Neural progenitor cell (in vitro differentiated cells): ENCODE data around the gene SIRT7. TPM values are rescaled to one million over a fixed set of nuclear protein-coding genes. Genes with fewer than 3 reads are reported as not detected.
A peak's percentile ranks its signal among the peaks of the same experiment; 100 is the strongest.
"Not testable (repeated sequence)": the region's sequence is repeated elsewhere in the genome, so short reads cannot be mapped to it uniquely, and the experiment has no call there.

Source experiments
- DNase-seq: peaks from one replicate; pipeline ENCODE4 v3.0.0-alpha.2; 2016; ENCODE audit warnings: low spot score
- H2AFZ ChIP-seq: fragments of 200-600 bp; sonication (generic); replicated peaks from 2 replicates; pipeline ENCODE4 v1.6.1; 2016; ENCODE audit warnings: antibody characterized with exemption
- H3F3A ChIP-seq: fragments of 200-600 bp; sonication (generic); 2 replicates; pipeline ENCODE4 v1.6.1; 2016; ENCODE audit warnings: antibody characterized with exemption, low read depth
- H3K27ac ChIP-seq: fragments of 200-600 bp; sonication (generic); 2 replicates; pipeline ENCODE4 v1.5.1; 2016; ENCODE audit warnings: mild to moderate bottlenecking
- H3K27me3 ChIP-seq: fragments of 200-600 bp; sonication (generic); 2 replicates; pipeline ENCODE4 v1.6.1; 2016; ENCODE audit warnings: mild to moderate bottlenecking, moderate library complexity
- H3K36me3 ChIP-seq: fragments of 200-600 bp; sonication (generic); 2 replicates; pipeline ENCODE4 v1.5.1; 2016
- H3K4me1 ChIP-seq: fragments of 200-600 bp; sonication (generic); 2 replicates; pipeline ENCODE4 v1.6.1; 2016; ENCODE audit warnings: mixed run types
- H3K4me2 ChIP-seq: fragments of 200-600 bp; sonication (generic); 2 replicates; pipeline ENCODE4 v1.6.1; 2016
- H3K4me3 ChIP-seq: fragments of 200-600 bp; sonication (generic); 2 replicates; pipeline ENCODE4 v1.5.1; 2016
- H3K79me2 ChIP-seq: fragments of 200-600 bp; sonication (generic); 2 replicates; pipeline ENCODE4 v1.6.1; 2016; ENCODE audit warnings: low read depth
- H3K9ac ChIP-seq: fragments of 200-600 bp; sonication (generic); 2 replicates; pipeline ENCODE4 v1.6.1; 2016
- H3K9me3 ChIP-seq: fragments of 200-600 bp; sonication (generic); 2 replicates; pipeline ENCODE4 v1.5.1; 2016; ENCODE audit warnings: low read depth
- H4K20me1 ChIP-seq: fragments of 200-600 bp; sonication (generic); 2 replicates; pipeline ENCODE4 v1.6.1; 2016; ENCODE audit warnings: low read depth
- H3K27ac Mint-ChIP-seq: 3 replicates; pipeline ENCODE4 v1.8.0; 2021; ENCODE audit warnings: mixed read lengths
- H3K27me3 Mint-ChIP-seq: 2 replicates; pipeline ENCODE4 v1.8.0; 2022; ENCODE audit warnings: low read depth, mild to moderate bottlenecking, inconsistent platforms, moderate library complexity, mixed read lengths; ENCODE audit not compliant: insufficient read depth
- H3K36me3 Mint-ChIP-seq: 3 replicates; pipeline ENCODE4 v1.8.0; 2021; ENCODE audit warnings: mixed read lengths
- H3K4me1 Mint-ChIP-seq: 3 replicates; pipeline ENCODE4 v1.8.0; 2021; ENCODE audit warnings: mixed read lengths
- H3K4me3 Mint-ChIP-seq: 3 replicates; pipeline ENCODE4 v1.8.0; 2021; ENCODE audit warnings: mild to moderate bottlenecking, moderate library complexity, mixed read lengths
- H3K9me3 Mint-ChIP-seq: 3 replicates; pipeline ENCODE4 v1.8.0; 2020; ENCODE audit warnings: mixed read lengths
- CTCF ChIP-seq: fragments of 200-600 bp; sonication (generic); IDR thresholded peaks from 2 replicates; pipeline ENCODE4 v1.5.1; 2017; ENCODE audit warnings: antibody characterized with exemption, mild to moderate bottlenecking
- EZH2 ChIP-seq: fragments of 200-600 bp; sonication (generic); IDR thresholded peaks from 2 replicates; pipeline ENCODE4 v1.6.1; 2017; ENCODE audit warnings: antibody characterized with exemption, mild to moderate bottlenecking, moderate library complexity
- EZH2phosphoT487 ChIP-seq: fragments of 200-600 bp; sonication (generic); IDR thresholded peaks from 2 replicates; pipeline ENCODE4 v1.6.1; 2017; ENCODE audit warnings: antibody characterized with exemption
- total RNA-seq: library from RNA; depleted of rRNA; stranded (reverse); fragments of >200 nt; gene quantifications from 2 replicates; pipeline ENCODE4 v1.2.3, GENCODE V29; 2015; ENCODE audit warnings: low replicate concordance

Gene SIRT7
- total RNA-seq, 1 donor from 2014 or later = 5.1 TPM

- H4K20me1 ChIP-seq = peaks cover 50% of the 10 kb centered on the region
- no peak overlapping the region for H3K27ac ChIP-seq
- no peak overlapping the region for H3K4me2 ChIP-seq
Measured at GRCh38 chr17:81920612-81921536, 2.9 kb upstream of the SIRT7 start.

GRCh38 chr17:81918832-81919545, 1.0 kb upstream of the SIRT7 start:
- no peak for TF ChIP-seq EZH2phosphoT487
- TF ChIP-seq CTCF = no peak
- no peak for TF ChIP-seq EZH2
- no peak overlapping the region for H3K27ac ChIP-seq
- no peaks in the 10 kb centered on the region for H3K9me3 ChIP-seq
- peaks cover 2% of the 10 kb centered on the region for H3K27me3 Mint-ChIP-seq
- peaks cover 24% of the 10 kb centered on the region for H3K4me1 Mint-ChIP-seq
- no peaks in the 10 kb centered on the region for H3K27me3 ChIP-seq
- peaks cover 54% of the 10 kb centered on the region for H3K79me2 ChIP-seq
- H2AFZ ChIP-seq = no peak overlapping the region
- no peak for DNase-seq
- peaks cover 7% of the 10 kb centered on the region for H3K36me3 Mint-ChIP-seq
- no peaks in the 10 kb centered on the region for H3K36me3 ChIP-seq
- H3K4me2 ChIP-seq = no peak overlapping the region
- no peak overlapping the region for H3K27ac Mint-ChIP-seq
- H3K4me1 ChIP-seq = peaks cover 22% of the 10 kb centered on the region
- H3K9me3 Mint-ChIP-seq = no peaks in the 10 kb centered on the region
- H3F3A ChIP-seq = peaks cover 33% of the 10 kb centered on the region
- H3K9ac ChIP-seq = no peak overlapping the region
- no peak overlapping the region for H3K4me3 ChIP-seq
- H3K4me3 Mint-ChIP-seq = peak overlapping the region; percentile 89
- peaks cover 38% of the 10 kb centered on the region for H4K20me1 ChIP-seq

More at GRCh38 chr17:81920612-81921536, 2.9 kb upstream of the SIRT7 start:
- Histone ChIP-seq H3K4me1 (peaks cover 35% of the 10 kb centered on the region), H3K36me3 (no peaks in the 10 kb centered on the region), H3K4me3 (no peak overlapping the region), H3K27me3 (no peaks in the 10 kb centered on the region), H3K9me3 (no peaks in the 10 kb centered on the region), H2AFZ (no peak overlapping the region), H3K79me2 (peaks cover 73% of the 10 kb centered on the region), H3F3A (peaks cover 50% of the 10 kb centered on the region), H3K9ac (no peak overlapping the region)
- peaks cover 2% of the 10 kb centered on the region for H3K27me3 Mint-ChIP-seq
- no peak for TF ChIP-seq CTCF
- H3K4me3 Mint-ChIP-seq = peak overlapping the region; percentile 59
- no peak overlapping the region for H3K27ac Mint-ChIP-seq
- H3K36me3 Mint-ChIP-seq = peaks cover 5% of the 10 kb centered on the region
- H3K9me3 Mint-ChIP-seq = no peaks in the 10 kb centered on the region
- H3K4me1 Mint-ChIP-seq = peaks cover 35% of the 10 kb centered on the region
- no peak for DNase-seq

- peak; percentile 19 for TF ChIP-seq CTCF
- H3K4me2 ChIP-seq = peak overlapping the region; percentile 90
- peaks cover 28% of the 10 kb centered on the region for H3F3A ChIP-seq
- H4K20me1 ChIP-seq = peaks cover 31% of the 10 kb centered on the region
- H3K36me3 ChIP-seq, H3K27ac ChIP-seq, DNase-seq, H3K27ac Mint-ChIP-seq, H3K9me3 ChIP-seq, H3K36me3 Mint-ChIP-seq, H3K9me3 Mint-ChIP-seq, H3K27me3 ChIP-seq, H2AFZ ChIP-seq, H3K9ac ChIP-seq, H3K27me3 Mint-ChIP-seq: not testable (repeated sequence)
- peaks cover 48% of the 10 kb centered on the region for H3K79me2 ChIP-seq
- peak overlapping the region; percentile 96 for H3K4me3 ChIP-seq
- peaks cover 15% of the 10 kb centered on the region for H3K4me1 ChIP-seq
- peak overlapping the region; percentile 89 for H3K4me3 Mint-ChIP-seq
- H3K4me1 Mint-ChIP-seq = peaks cover 22% of the 10 kb centered on the region
Measured at GRCh38 chr17:81918333-81918669, 325 bp upstream of the SIRT7 start.
